ENCODE data around the gene PREB. TPM values are rescaled to one million over a fixed set of nuclear protein-coding genes. Genes with fewer than 3 reads are reported as not detected.

PREB gene
- total RNA-seq, 4 donors from 2014 or later = 117 to 197 (median 154) TPM

- TF ChIP-seq POLR2A (IDR thresholded peaks at IDR 0.05) (no peak), CTCF (IDR thresholded peaks at IDR 0.05 in 4 of 5, conservative IDR thresholded peaks at IDR 0.05 in 1 of 5) (no peak)
- no peak overlapping the region for H3K4me3 ChIP-seq
- intact Hi-C loops (cut with DNase I; ENCODE audit: low total_unique reads) = no loop called here
- ATAC-seq (no peak), DNase-seq (no peak)
- H3K4me1 ChIP-seq = no peaks in the 10 kb centered on the region
- H3K9me3 ChIP-seq = no peaks in the 10 kb centered on the region
- in situ Hi-C loops (cut with MboI; ENCODE audit: low sequenced_read_pairs in 4 of 4) = no loop called here
- H3K27ac ChIP-seq = no peak overlapping the region
- H3K36me3 ChIP-seq = no peaks in the 10 kb centered on the region
- H3K27me3 ChIP-seq = no peaks in the 10 kb centered on the region
These were observed 16.3 kb upstream of the PREB start for GRCh38 chr2:27150639-27151230.

GRCh38 chr2:27149570-27150405 is 15.4 kb upstream of the PREB start:
- intact Hi-C loops (cut with DNase I; ENCODE audit: low total_unique reads) = no loop called here

GRCh38 chr2:27148801-27149439 is 14.5 kb upstream of the PREB start, which contains the start of gene TCF23:
TSS of gene TCF23 (plus strand) at chr2:27149004. CDS start at chr2:27149134, 130 bp downstream.
- Histone ChIP-seq H3K4me1 (no peaks in the 10 kb centered on the region), H3K9me3 (no peaks in the 10 kb centered on the region), H3K4me3 (no peak within 1 kb of the TSS), H3K27me3 (no peaks in the 10 kb centered on the region), H3K27ac (no peak within 1 kb of the TSS), H3K36me3 (no peaks in the 10 kb centered on the region)
- in situ Hi-C loops (cut with MboI; ENCODE audit: low sequenced_read_pairs in 4 of 4) (no loop called here), intact Hi-C loops (cut with DNase I; ENCODE audit: low total_unique reads) (no loop called here)
- TF ChIP-seq POLR2A (IDR thresholded peaks at IDR 0.05) (no peak), CTCF (IDR thresholded peaks at IDR 0.05 in 4 of 5, conservative IDR thresholded peaks at IDR 0.05 in 1 of 5) (no peak)
- no peak for DNase-seq
- no peak for ATAC-seq

More at GRCh38 chr2:27149570-27150405, 15.4 kb upstream of the PREB start:
- no peaks in the 10 kb centered on the region for H3K4me1 ChIP-seq
- H3K4me3 ChIP-seq = no peak overlapping the region
- no peak for DNase-seq
- no peaks in the 10 kb centered on the region for H3K36me3 ChIP-seq
- H3K9me3 ChIP-seq = no peaks in the 10 kb centered on the region
- TF ChIP-seq POLR2A (IDR thresholded peaks at IDR 0.05) (no peak), CTCF (IDR thresholded peaks at IDR 0.05 in 4 of 5, conservative IDR thresholded peaks at IDR 0.05 in 1 of 5) (no peak)
- no peak for ATAC-seq
- no peak overlapping the region for H3K27ac ChIP-seq
- no peaks in the 10 kb centered on the region for H3K27me3 ChIP-seq
- in situ Hi-C loops (cut with MboI; ENCODE audit: low sequenced_read_pairs in 4 of 4) = no loop called here

GRCh38 chr2:27147935-27148334 is 13.5 kb upstream of the PREB start:
- DNase-seq (no peak), ATAC-seq (no peak)
- in situ Hi-C loops (cut with MboI; ENCODE audit: low sequenced_read_pairs in 4 of 4) (no loop called here), intact Hi-C loops (cut with DNase I; ENCODE audit: low total_unique reads) (no loop called here)
- no peak for TF ChIP-seq POLR2A (IDR thresholded peaks at IDR 0.05)
- no peak for TF ChIP-seq CTCF (IDR thresholded peaks at IDR 0.05 in 4 of 5, conservative IDR thresholded peaks at IDR 0.05 in 1 of 5)
- H3K36me3 ChIP-seq = no peaks in the 10 kb centered on the region
- H3K9me3 ChIP-seq = no peaks in the 10 kb centered on the region
- no peaks in the 10 kb centered on the region for H3K27me3 ChIP-seq
- no peak overlapping the region for H3K4me3 ChIP-seq
- no peaks in the 10 kb centered on the region for H3K4me1 ChIP-seq
- no peak overlapping the region for H3K27ac ChIP-seq
